Measurements from ENCODE around the gene TAF11L4. TPM values are rescaled to one million over a fixed set of nuclear protein-coding genes. Genes with fewer than 3 reads are reported as not detected.
"Not testable (repeated sequence)": the region's sequence is repeated elsewhere in the genome, so short reads cannot be mapped to it uniquely, and the experiment has no call there.

Gene TAF11L4
- total RNA-seq, 3 donors from 2014 or later, result not detected

GRCh38 chr5:17487174-17487512, 34.5 kb upstream of the TAF11L4 start:
- TF ChIP-seq, protein P1, sequence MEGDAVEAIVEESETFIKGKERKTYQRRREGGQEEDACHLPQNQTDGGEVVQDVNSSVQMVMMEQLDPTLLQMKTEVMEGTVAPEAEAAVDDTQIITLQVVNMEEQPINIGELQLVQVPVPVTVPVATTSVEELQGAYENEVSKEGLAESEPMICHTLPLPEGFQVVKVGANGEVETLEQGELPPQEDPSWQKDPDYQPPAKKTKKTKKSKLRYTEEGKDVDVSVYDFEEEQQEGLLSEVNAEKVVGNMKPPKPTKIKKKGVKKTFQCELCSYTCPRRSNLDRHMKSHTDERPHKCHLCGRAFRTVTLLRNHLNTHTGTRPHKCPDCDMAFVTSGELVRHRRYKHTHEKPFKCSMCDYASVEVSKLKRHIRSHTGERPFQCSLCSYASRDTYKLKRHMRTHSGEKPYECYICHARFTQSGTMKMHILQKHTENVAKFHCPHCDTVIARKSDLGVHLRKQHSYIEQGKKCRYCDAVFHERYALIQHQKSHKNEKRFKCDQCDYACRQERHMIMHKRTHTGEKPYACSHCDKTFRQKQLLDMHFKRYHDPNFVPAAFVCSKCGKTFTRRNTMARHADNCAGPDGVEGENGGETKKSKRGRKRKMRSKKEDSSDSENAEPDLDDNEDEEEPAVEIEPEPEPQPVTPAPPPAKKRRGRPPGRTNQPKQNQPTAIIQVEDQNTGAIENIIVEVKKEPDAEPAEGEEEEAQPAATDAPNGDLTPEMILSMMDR (IDR thresholded peaks at IDR 0.05), result no peak
- no peak for TF ChIP-seq POLR2AphosphoS5 (IDR thresholded peaks at IDR 0.05)
- no peak for TF ChIP-seq POLR2A (IDR thresholded peaks at IDR 0.05)
- H3K4me3 ChIP-seq, result no peak overlapping the region
- no peaks in the 10 kb centered on the region for H3K36me3 ChIP-seq
- intact Hi-C loops (cut with DNase I; ENCODE audit: low total_unique reads), result no loop called here
- no peaks in the 10 kb centered on the region for H3K27me3 ChIP-seq
- no peaks in the 10 kb centered on the region for H3K4me1 ChIP-seq
- no peak overlapping the region for H3K27ac ChIP-seq
- no peaks in the 10 kb centered on the region for H3K9me3 ChIP-seq
- no peak for DNase-seq (ENCODE audit: low spot score in 2 of 2)

- H3K27me3 ChIP-seq; H3K36me3 ChIP-seq; H3K4me1 ChIP-seq; intact Hi-C loops (cut with DNase I; ENCODE audit: low total_unique reads); H3K27ac ChIP-seq; H3K4me3 ChIP-seq; DNase-seq (ENCODE audit: low spot score in 2 of 2); H3K9me3 ChIP-seq: not testable (repeated sequence)
Measured at GRCh38 chr5:17491257-17491656, 30.3 kb upstream of the TAF11L4 start.

- H3K27ac ChIP-seq, result no peak overlapping the region
- H3K36me3 ChIP-seq, result no peaks in the 10 kb centered on the region
- no peak for DNase-seq (ENCODE audit: low spot score in 2 of 2)
- no peaks in the 10 kb centered on the region for H3K27me3 ChIP-seq
- H3K4me3 ChIP-seq, result no peak overlapping the region
- TF ChIP-seq, protein P1 (IDR thresholded peaks at IDR 0.05), result no peak
- TF ChIP-seq POLR2A (IDR thresholded peaks at IDR 0.05) (no peak), POLR2AphosphoS5 (IDR thresholded peaks at IDR 0.05) (no peak)
- no peaks in the 10 kb centered on the region for H3K4me1 ChIP-seq
- no peaks in the 10 kb centered on the region for H3K9me3 ChIP-seq
- intact Hi-C loops (cut with DNase I; ENCODE audit: low total_unique reads), result no loop called here
Measured at GRCh38 chr5:17492770-17493169, 28.8 kb upstream of the TAF11L4 start.

GRCh38 chr5:17497446-17497845, 24.2 kb upstream of the TAF11L4 start:
- no peak overlapping the region for H3K27ac ChIP-seq
- no peak for DNase-seq (ENCODE audit: low spot score in 2 of 2)
- H3K27me3 ChIP-seq, result no peaks in the 10 kb centered on the region
- no peaks in the 10 kb centered on the region for H3K36me3 ChIP-seq
- no peak overlapping the region for H3K4me3 ChIP-seq
- H3K4me1 ChIP-seq, result no peaks in the 10 kb centered on the region
- H3K9me3 ChIP-seq, result no peaks in the 10 kb centered on the region
- TF ChIP-seq, protein P1 (IDR thresholded peaks at IDR 0.05), result no peak
- TF ChIP-seq POLR2A (IDR thresholded peaks at IDR 0.05) (no peak), POLR2AphosphoS5 (IDR thresholded peaks at IDR 0.05) (no peak)
- intact Hi-C loops (cut with DNase I; ENCODE audit: low total_unique reads), result no loop called here

GRCh38 chr5:17497931-17498330, 23.7 kb upstream of the TAF11L4 start, which contains the start of gene TAF11L2:
Gene TAF11L2 (plus strand): TSS chr5:17498231.
- H3K4me3 ChIP-seq; intact Hi-C loops (cut with DNase I; ENCODE audit: low total_unique reads); H3K36me3 ChIP-seq; H3K27ac ChIP-seq; DNase-seq (ENCODE audit: low spot score in 2 of 2); H3K4me1 ChIP-seq; H3K27me3 ChIP-seq; H3K9me3 ChIP-seq: not testable (repeated sequence)

GRCh38 chr5:17511775-17512325, 9.8 kb upstream of the TAF11L4 start:
- intact Hi-C loops (cut with DNase I; ENCODE audit: low total_unique reads), result no loop called here
- no peaks in the 10 kb centered on the region for H3K36me3 ChIP-seq
- no peak for DNase-seq (ENCODE audit: low spot score in 2 of 2)
- no peaks in the 10 kb centered on the region for H3K9me3 ChIP-seq
- no peak overlapping the region for H3K4me3 ChIP-seq
- H3K4me1 ChIP-seq, result no peaks in the 10 kb centered on the region
- H3K27ac ChIP-seq, result no peak overlapping the region
- TF ChIP-seq, protein P1 (IDR thresholded peaks at IDR 0.05), result no peak
- no peak for TF ChIP-seq POLR2A (IDR thresholded peaks at IDR 0.05)
- no peak for TF ChIP-seq POLR2AphosphoS5 (IDR thresholded peaks at IDR 0.05)
- H3K27me3 ChIP-seq, result no peaks in the 10 kb centered on the region

GRCh38 chr5:17517526-17517925, 4.1 kb upstream of the TAF11L4 start:
- H3K9me3 ChIP-seq; DNase-seq (ENCODE audit: low spot score in 2 of 2); H3K4me3 ChIP-seq; H3K27me3 ChIP-seq; H3K4me1 ChIP-seq; H3K27ac ChIP-seq; H3K36me3 ChIP-seq; intact Hi-C loops (cut with DNase I; ENCODE audit: low total_unique reads): not testable (repeated sequence)

GRCh38 chr5:17518067-17518466, 3.5 kb upstream of the TAF11L4 start, which contains the start of gene TAF11L3:
Gene TAF11L3 (plus strand): TSS chr5:17518367.
- H3K9me3 ChIP-seq; intact Hi-C loops (cut with DNase I; ENCODE audit: low total_unique reads); DNase-seq (ENCODE audit: low spot score in 2 of 2); H3K27ac ChIP-seq; H3K27me3 ChIP-seq; H3K4me3 ChIP-seq; H3K4me1 ChIP-seq; H3K36me3 ChIP-seq: not testable (repeated sequence)

DNA sequence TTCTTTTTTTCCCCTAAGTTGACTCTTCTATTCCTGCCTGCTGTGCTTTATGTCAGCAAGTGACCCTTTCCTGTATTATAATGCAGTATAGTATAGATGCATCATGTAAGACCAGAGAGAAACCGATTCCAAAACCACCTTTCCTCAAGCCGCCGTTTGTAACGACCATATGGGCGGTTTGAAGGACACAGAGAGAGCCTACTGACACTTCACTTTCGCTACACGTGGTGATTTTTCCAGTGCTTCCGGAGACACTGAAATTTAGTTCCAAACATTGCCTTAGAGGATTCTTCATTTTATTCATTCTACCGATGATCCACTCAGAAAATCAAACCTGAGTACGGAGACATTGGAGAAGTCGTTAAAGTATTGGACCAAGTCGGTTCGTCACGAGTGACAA, 2.1 kb upstream of the TAF11L4 start:
- H3K36me3 ChIP-seq; H3K4me3 ChIP-seq; H3K27me3 ChIP-seq; H3K4me1 ChIP-seq; intact Hi-C loops (cut with DNase I; ENCODE audit: low total_unique reads); H3K9me3 ChIP-seq; H3K27ac ChIP-seq: not testable (repeated sequence)
- DNase-seq (ENCODE audit: low spot score in 2 of 2), result peak in 1 of 2 donors; percentile 54
